Activated CD8-positive, alpha-beta memory T cell treated with anti-CD3 and anti-CD28 coated beads for 48 hours (primary cell): ENCODE results near the gene IFI27L2.
A peak's percentile ranks its signal among the peaks of the same experiment; 100 is the strongest.

ENCODE experiments used
- DNase-seq, 3 experiments: peaks; one replicate each; pipeline ENCODE4 v3.0.0-alpha.2; 2020; ENCODE audit warnings: low read depth in 2 of 3, low spot score in 2 of 3

Gene IFI27L2

GRCh38 chr14:94103554-94104150 lies 25.8 kb downstream of the IFI27L2 start:
- DNase-seq = no peak

- DNase-seq = no peak
Measured at GRCh38 chr14:94102768-94103482, 26.5 kb downstream of the IFI27L2 start.

GRCh38 chr14:94101748-94102147 lies 27.7 kb downstream of the IFI27L2 start:
- no peak for DNase-seq

GRCh38 chr14:94100847-94101246 lies 28.6 kb downstream of the IFI27L2 start:
- DNase-seq = no peak

- no peak for DNase-seq
Measured at GRCh38 chr14:94099006-94099405, 30.4 kb downstream of the IFI27L2 start.

- DNase-seq = no peak
Measured at GRCh38 chr14:94098326-94098992, 30.9 kb downstream of the IFI27L2 start.

GRCh38 chr14:94097091-94097490 lies 32.3 kb downstream of the IFI27L2 start:
- no peak for DNase-seq

GRCh38 chr14:94093418-94093817 lies 36.0 kb downstream of the IFI27L2 start:
- DNase-seq = no peak

- DNase-seq = no peak
Measured at GRCh38 chr14:94089479-94089878, 39.9 kb downstream of the IFI27L2 start.

GRCh38 chr14:94088516-94088915 lies 40.9 kb downstream of the IFI27L2 start:
- DNase-seq = no peak

- no peak for DNase-seq
Measured at GRCh38 chr14:94087891-94088290, 41.5 kb downstream of the IFI27L2 start.

GRCh38 chr14:94081386-94081820 lies 48.0 kb downstream of the IFI27L2 start:
- no peak for DNase-seq

- DNase-seq = peak; percentile 74 to 87 (median 87)
Measured at GRCh38 chr14:94080621-94081385, 48.6 kb downstream of the IFI27L2 start, which contains the start of the genes DDX24 and IFI27L1. TSS of gene DDX24 (minus strand) at chr14:94081202. CDS start at chr14:94079742, 1,460 bp downstream. TSS of gene IFI27L1 (plus strand) at chr14:94081310. CDS start at chr14:94096938, 15,628 bp downstream.

GRCh38 chr14:94079891-94080620 lies 49.3 kb downstream of the IFI27L2 start:
- DNase-seq = no peak

GRCh38 chr14:94077823-94078222 lies 51.6 kb downstream of the IFI27L2 start:
- DNase-seq = no peak
